SIG-M5 treated with dmso at 0.1 percent for 504 hours (cell line): ENCODE data around the gene HDAC4.

Source experiments
- DNase-seq: peaks from one replicate; lab custom pipeline; 2025; ENCODE audit not compliant: unreplicated experiment; lab: John Stamatoyannopoulos, UW

Gene HDAC4

GRCh38 chr2:239259603-239260298, 141.1 kb downstream of the HDAC4 start:
- DNase-seq = peak; percentile 91

GRCh38 chr2:239259173-239259572, 141.6 kb downstream of the HDAC4 start:
- no peak for DNase-seq

GRCh38 chr2:239258248-239258647, 142.6 kb downstream of the HDAC4 start:
- peak; percentile 58 for DNase-seq

GRCh38 chr2:239257511-239257937, 143.3 kb downstream of the HDAC4 start:
- DNase-seq = peak; percentile 97

GRCh38 chr2:239256350-239256743, 144.5 kb downstream of the HDAC4 start:
- DNase-seq = no peak

GRCh38 chr2:239255628-239256349, 145.0 kb downstream of the HDAC4 start:
- no peak for DNase-seq

- no peak for DNase-seq
These were observed 145.6 kb downstream of the HDAC4 start for GRCh38 chr2:239255218-239255617.

GRCh38 chr2:239253701-239254436, 147.0 kb downstream of the HDAC4 start:
- peak; percentile 44 for DNase-seq

- DNase-seq = peak; percentile 87
These were observed 147.6 kb downstream of the HDAC4 start for GRCh38 chr2:239253264-239253663.

GRCh38 chr2:239252801-239253200, 148.0 kb downstream of the HDAC4 start:
- DNase-seq = no peak

- no peak for DNase-seq
These were observed 148.4 kb downstream of the HDAC4 start for GRCh38 chr2:239252393-239252792.

GRCh38 chr2:239251971-239252370, 148.8 kb downstream of the HDAC4 start:
- DNase-seq = no peak

GRCh38 chr2:239250216-239251081, 150.4 kb downstream of the HDAC4 start:
- DNase-seq = no peak

GRCh38 chr2:239249776-239250175, 151.0 kb downstream of the HDAC4 start:
- no peak for DNase-seq

- DNase-seq = no peak
These were observed 151.8 kb downstream of the HDAC4 start for GRCh38 chr2:239249048-239249447.

GRCh38 chr2:239247401-239248245, 153.2 kb downstream of the HDAC4 start:
- DNase-seq = no peak

GRCh38 chr2:239246723-239247122, 154.1 kb downstream of the HDAC4 start:
- no peak for DNase-seq

GRCh38 chr2:239245872-239246721, 154.7 kb downstream of the HDAC4 start:
- DNase-seq = no peak

- no peak for DNase-seq
These were observed 155.7 kb downstream of the HDAC4 start for GRCh38 chr2:239245107-239245506.
